ENCODE measurements around the gene INPP5A.

The INPP5A gene

DNA sequence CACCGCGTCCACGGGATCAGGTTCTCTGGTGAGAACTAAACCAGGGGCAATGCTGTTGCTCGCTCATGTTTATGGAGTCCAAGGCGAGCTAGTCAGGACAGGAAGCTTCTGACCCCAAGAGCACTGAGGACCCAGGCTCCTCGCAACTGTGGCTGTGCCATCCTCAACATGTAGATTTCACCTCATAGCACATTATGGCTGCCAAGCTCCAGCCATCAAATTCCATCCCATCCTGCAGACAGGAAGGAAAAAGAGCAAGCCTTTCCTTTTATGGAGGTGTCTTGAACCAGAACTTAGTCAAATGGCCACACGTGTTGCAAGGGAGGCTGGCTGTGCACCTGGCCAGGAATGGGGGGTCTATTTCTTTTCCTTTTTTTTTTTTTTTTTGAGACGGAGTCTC is 264.5 kb downstream of the INPP5A start:
- no peak for DNase-seq (ENCODE audit: low read depth in 2 of 2)

DNA sequence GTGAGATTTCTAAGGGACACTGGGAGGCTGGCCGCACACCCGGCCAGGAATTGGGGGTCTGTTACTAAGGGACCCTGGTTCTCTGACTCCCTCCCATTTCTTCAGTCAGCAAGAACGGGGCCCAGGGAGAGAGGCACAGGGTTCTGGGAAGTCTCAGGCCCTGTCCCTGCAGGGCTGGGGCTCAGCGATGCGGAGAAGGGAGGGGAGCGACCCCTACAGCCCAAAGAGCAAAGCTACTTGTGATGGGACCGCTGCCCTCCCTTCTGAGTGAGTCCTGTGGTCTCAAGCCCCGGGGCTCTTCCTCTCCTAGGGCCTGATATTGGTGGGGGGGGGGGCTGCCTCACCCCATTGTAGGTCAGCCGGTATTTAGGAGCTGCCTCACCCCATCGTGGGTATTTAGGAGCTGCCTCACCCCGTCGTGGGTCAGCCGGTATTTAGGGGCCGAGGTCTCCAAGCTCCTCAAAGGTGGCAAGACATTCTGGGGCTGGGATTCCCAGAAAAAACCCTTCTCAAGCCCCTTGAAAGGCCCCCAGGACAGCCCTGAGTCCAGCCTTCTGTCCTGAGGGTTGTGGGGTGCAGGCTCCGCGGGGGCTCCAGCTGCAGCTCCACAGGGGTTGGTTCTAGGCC is 265.2 kb downstream of the INPP5A start:
- no peak for DNase-seq (ENCODE audit: low read depth in 2 of 2)

DNA sequence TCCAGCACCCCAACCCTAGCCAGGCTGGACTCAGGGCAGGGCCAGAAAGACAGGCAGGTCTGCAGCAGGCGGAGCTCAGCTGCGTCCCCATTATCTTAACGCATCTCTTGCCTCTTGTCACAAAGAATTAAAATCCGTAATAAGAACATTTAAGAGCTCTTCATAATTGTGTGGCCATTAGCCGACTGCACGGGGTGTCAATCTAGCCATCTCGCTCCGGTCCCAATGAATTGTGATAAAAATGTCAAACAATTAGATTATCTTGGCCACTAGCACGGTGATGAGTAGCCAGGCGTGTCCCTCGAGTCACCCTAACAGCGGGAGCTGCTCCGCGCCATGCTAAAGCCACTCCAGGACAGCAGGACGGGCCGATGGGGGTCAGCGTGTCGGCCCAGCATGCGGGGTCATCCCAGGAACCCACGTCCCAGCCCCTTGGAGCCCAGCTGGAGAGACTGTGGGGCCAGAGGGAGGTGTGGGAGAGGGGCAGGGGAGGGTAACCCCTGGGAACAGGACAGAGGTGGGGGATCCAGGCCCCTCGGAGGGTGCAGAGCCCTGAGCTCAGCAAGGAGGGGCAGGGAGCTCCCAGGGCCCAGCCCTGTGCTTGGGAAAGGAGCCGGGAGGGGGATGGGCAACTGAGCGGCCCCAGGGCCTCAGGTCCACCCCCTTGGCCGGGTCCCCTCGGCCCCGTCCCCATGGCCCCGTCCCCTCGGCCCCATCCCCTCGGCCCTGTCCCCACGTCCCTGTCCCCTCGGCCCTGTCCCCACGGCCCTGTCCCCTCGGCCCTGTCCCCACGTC is 266.0 kb downstream of the INPP5A start:
- DNase-seq (ENCODE audit: low read depth in 2 of 2) = no peak

DNA sequence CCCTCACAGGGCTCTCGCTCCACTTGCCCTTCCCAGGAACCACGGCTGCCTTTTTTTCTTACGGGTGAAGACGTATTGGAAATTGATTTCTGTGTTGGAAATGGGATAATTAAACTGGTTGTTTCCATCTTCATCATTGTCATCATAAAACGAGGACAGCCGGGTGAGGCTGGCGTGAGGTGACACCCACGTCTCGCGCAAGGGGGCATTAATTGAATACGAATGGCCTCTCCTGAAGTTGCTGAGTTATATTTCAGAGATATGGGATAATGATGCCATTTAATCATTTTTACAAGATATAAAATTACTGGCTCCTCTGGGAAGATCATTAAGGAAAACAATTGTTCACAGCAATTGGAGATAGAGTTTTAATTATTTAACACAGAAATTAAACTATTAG is 266.7 kb downstream of the INPP5A start:
- no peak for DNase-seq (ENCODE audit: low read depth in 2 of 2)

DNA sequence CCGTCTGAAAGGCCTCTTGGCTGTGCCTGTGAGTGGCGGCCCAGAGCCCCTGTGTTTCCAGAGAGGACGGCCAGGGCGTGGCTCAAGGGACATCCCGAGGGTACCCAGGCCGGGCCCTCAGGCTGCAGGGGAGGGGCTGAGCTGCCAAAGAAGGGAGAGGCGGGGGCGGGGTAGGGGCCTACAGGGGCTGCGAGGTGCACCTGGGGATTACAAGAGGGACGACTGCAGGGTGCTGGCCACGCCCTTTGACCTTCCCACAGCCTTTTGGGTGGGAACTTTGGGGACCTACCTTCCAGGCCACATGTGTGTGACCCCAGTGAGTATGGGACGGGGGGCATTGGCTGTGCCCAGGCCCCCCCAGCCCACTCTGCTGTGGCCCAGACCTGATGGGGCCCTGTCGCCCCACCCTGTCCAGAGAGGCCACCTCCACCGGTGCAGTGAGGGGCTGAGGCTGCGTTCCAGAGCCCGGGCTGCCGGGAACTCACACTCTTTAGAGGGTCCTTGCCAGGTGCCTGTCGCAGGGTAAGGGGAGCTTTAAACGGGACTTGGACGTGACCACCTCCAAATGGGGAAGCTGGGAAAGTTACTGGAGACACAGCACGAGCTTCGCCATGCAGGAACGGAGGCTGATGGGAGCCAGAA is 267.3 kb downstream of the INPP5A start:
- DNase-seq (ENCODE audit: low read depth in 2 of 2) = no peak

DNA sequence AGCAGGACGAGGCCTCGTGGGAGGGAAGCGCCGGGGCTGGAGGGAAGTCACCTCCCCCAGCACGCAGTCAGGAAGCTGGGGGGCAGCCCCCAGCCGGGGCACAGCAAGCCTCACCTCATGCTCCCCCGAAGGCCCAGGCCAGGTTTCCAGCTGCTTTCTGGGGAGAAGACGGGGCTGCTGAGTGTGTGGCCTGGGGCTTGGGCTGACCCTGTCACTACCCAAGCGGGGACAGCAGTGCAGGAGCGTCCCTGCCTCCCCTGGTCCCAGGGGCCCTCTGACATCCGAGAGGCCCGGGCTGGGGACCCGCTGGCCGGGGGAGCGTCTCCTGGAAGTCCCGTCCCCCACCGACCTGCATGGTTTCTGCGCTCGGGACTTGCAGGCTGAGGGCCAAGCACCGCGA is 268.0 kb downstream of the INPP5A start:
- DNase-seq (ENCODE audit: low read depth in 2 of 2) = no peak

DNA sequence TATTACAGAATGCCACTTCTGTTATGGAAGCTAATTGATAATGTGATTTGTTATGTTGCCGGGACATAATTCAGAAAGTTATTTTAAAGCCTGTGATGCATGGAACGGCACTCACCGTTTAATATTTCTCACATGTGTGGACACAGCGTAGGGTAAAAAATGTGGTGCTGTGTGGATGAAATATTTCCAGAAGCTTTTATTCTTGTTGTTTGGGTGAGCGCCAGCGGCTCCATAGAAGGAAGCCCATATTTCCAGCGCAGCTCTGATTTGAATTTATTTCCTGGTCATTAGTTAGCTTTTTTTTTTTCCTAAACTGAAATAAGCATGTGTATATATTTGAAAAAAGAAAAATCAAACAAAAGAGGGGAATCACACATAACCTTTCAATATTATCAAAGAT is 268.5 kb downstream of the INPP5A start:
- DNase-seq (ENCODE audit: low read depth in 2 of 2) = no peak

DNA sequence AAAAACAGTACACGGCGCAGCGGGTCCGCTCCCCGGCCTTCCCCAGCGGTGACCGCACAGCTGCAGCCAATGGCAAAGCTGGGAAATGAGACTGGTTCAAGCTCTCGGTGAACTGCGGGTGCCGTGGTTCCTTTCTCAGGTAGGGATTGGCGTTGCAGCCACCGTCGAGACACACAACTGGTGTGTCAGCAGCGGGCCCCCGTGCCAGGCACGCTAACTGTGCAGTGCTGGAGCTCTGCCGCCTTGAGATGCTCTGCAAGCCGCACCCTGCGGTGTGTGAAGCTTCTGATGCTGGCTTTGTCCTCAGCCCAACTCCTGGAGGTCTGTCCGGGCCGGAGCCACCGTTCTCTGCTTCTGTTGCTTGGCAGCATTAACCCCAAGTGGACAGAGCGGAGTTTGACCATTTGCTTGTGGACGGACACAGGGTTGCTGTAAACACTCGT is 269.0 kb downstream of the INPP5A start:
- no peak for DNase-seq (ENCODE audit: low read depth in 2 of 2)

DNA sequence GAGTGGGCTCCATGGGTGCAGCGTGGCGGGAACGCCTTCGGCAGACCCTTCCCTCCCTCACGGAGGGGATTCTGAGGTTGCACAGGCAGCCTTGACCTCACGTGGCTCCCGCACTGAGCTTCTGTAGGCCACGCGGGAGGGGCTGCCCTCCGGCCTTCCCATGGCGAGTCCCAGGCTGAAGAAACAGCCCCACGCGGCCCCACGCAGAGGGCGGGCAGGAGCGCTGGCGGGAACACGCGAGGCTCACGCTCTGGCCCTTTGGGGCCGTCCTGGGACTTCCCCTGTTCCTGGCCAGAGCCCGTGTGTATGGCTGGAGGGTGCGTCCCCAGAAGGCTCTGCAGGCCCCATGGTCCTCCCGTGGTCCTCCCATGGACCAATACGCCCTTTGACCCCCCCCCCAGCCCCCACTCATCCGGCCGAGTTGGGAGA is 270.0 kb downstream of the INPP5A start:
- DNase-seq (ENCODE audit: low read depth in 2 of 2) = no peak

DNA sequence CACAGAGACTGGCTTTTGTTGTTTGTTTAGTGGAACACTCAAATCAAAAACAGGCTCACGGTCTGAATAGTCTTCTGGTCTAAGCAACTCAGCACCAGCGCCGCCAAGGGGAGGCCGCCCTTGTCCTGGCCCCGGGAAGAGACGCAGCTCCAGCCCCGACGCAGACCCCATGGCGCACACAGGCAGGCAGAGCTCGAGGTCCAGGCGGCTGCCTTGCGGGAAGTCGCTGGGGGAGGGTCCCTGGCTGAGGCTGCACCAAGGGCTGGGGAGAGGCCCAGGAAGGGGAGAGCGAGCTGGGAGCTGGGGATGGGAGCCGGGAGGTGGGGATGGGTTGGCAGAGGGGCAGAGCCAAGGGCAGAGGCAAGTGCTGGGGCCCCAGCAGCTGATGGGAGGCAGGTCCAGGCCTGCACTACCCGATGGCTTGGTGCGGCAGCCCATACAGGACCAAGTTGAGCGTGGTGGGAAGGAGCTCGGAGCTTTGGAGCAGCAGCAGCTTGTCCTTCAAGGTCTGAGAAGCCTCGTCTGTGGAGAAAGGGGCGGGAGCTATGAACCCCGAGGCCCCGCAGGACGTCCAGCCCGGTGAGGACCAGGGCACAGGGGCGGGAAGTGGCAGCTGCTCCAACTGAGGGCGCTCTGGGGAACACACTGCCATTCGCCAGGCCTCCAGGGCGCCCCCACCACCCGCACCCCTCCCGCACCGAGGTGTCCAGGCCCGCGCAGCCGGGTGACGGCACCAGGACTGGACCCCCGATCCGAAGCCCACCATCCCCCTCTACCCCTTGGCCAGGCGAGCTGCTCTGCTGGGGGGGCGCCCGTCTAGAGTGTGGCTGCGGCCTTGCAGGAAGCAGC is 271.0 kb downstream of the INPP5A start:
- no peak for DNase-seq (ENCODE audit: low read depth in 2 of 2)

DNA sequence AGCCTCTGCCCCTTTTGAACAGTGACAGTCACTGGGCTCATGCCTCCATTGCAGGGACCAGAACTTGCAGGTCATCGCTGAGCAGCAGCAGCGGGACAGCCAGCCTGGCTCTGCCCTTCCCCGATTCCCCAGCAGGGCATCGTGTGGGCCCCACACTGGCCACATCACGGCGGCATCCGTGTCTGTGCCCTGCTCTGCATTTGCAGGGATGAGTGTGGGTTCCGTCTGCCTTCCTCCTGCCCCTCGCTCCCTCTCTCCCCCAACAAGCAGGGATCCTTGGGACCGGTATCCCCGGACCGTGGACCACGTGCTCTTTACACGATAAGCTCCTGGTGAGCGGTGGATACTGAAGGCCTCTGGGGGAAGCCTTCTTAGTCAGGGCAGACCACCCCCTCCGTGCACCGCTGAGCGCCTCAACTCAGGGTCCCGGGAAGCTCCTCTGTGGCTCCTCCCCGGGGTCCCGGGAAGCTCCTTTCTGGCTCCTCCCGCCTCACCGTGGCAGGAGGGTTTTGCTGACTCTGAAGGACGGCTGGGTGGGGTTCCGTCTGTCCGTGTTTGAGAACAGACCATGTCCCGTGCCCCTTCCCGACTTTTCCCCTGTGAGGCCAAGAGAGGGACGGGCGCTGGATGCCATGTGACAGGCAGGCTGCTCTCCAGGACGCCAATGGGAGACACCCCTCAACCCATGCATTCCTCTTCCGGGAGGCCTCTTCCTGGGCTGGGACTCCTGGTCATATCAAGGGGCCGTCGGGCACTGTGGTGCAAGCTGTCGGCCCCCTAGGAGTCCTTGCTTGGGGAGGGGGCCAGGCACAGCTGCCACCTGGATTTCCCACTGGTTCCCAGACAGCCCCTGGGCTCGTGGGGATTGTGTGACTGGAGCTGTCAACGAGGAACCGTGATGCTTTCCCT is 271.9 kb downstream of the INPP5A start:
- no peak for DNase-seq (ENCODE audit: low read depth in 2 of 2)

DNA sequence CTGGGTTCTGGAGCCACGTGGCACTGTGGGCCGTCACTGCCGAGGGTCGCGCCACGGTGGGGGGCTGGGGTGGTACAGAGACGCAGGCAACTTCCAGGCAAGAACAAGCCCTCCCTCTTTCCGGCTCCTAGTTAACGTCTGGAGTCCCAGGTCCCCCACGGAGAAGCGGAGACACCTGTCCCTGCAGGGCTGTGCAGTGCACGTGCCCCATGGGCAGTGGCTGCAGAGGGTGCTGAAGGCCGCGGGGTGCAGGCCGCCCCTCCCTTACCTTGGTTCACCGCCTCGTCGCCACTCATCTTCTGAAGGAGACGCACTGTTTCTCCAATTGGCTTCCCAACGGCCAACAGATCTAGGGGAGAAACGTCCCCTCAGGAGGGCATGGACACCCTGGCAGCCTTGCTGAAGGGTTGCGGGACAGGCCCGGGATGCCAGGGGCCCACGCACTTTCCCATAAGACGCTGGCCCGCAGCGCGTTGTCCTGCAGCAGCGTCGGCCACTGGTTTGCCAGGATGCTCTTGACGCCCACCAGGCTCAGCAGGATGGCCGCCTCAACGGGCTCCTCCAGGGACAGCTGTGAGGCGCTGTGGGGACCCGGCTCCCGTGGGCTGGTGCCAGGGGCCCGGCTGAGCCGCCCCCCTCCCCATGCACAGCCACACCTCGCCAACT is 272.7 kb downstream of the INPP5A start:
- DNase-seq (ENCODE audit: low read depth in 2 of 2) = no peak

DNA sequence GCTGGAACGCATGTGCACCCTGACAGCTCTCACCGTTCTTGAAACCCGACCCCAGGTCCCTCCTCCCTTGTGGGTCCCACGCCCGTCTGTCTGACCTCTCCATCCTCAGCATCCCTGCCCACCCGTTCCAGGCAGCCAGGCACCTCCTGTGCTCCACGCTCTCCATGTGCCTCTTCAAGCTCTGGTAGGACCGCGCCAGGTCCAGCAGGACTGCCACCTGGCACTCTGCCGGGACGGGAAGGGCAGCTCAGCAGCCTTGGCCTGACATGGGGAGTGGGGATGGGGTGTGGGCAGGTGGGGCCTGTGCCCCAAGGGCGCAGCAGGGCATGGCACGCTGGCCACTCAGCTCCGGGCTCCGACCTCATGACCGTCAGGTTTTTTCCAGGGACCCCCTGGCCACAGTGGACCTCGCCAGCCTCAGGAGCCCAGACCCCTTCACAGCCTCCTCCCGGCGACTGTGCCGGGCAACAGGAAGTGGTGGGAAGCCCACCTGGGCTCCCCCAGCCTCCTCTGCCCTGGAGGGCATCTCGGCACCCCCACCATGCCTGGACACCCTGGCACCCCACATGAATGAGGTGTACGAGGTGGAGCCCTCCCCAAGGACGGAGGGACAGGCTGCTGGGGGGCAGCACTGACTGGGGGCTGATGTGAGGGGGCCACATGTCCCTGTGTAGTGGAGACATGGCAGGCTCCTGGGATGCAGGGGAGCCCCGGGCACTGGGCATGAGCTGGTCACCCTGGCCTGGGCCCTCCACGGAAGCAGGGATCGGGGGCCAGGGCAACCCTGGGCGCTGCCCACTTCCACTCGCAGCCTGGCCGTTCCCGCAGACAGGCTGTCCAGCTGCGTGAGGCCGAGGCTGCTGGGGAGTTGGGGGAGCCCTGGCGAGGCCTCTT is 273.5 kb downstream of the INPP5A start:
- DNase-seq (ENCODE audit: low read depth in 2 of 2) = no peak

DNA sequence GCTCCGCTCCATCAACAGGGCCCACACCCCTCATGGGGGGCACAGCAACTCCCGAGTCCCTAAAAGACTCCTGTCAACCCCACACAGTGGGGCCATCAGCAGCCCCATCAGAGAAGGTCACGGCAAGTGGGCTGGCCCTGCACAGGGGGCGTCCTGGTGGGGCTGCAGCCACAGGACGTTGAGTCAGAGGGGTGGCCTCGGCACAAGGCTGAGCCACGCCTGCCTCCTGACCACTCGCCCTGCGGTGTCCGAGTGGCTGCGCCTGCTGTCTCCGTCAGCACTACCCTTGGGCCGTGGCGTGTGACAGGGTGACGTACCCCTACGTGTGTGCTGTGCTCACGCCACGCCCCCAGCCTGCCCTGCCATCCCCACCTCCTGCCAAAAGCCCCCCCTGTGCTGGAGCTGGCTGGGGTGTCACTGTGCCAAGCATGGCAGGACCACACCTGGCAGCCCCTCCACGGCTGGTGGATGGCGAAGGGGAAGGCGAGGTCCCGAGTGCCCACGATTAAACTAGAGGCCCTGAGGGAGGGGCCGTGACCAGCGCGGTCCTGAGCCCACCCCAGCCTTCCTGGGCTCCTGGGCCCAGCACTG is 274.4 kb downstream of the INPP5A start:
- no peak for DNase-seq (ENCODE audit: low read depth in 2 of 2)

DNA sequence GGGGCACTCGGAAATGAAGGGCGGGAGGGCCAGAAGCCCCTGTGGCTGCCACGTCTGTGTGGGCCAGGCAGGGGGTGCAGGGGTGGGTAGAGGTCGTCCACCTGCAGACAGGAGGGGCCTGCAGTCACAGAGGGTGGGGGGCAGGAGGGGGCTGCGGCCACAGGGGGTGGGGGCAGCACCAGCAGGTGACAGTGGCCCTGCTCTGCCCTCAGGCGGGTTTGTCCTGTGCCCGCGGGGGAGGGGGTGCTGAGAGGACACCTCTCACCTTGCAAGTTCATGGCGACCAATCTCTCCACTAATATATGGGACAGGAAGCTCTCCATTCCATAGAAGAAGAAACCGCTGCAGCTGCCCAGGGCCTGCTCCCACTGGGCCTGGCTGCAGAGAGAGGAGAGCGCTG is 274.9 kb downstream of the INPP5A start:
- DNase-seq (ENCODE audit: low read depth in 2 of 2) = no peak

DNA sequence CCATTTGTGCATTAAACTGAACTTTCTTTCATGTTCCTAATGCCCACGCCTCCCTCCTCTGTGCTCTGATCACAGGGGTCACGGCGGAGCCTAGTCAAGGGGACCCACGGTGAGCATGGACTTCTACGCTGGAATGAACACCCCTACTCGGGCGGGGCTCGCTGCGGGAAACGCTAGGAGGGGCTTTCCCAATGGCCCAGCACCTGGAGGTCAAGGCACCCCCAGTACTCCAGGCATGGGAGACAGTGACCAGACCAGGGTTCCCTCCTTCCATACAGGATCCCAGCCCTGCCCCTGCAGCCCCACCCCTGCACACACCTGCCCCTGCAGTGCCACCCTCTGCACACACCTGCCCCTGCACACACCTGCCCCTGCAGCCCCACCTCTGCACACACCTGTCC is 275.4 kb downstream of the INPP5A start:
- no peak for DNase-seq (ENCODE audit: low read depth in 2 of 2)

DNA sequence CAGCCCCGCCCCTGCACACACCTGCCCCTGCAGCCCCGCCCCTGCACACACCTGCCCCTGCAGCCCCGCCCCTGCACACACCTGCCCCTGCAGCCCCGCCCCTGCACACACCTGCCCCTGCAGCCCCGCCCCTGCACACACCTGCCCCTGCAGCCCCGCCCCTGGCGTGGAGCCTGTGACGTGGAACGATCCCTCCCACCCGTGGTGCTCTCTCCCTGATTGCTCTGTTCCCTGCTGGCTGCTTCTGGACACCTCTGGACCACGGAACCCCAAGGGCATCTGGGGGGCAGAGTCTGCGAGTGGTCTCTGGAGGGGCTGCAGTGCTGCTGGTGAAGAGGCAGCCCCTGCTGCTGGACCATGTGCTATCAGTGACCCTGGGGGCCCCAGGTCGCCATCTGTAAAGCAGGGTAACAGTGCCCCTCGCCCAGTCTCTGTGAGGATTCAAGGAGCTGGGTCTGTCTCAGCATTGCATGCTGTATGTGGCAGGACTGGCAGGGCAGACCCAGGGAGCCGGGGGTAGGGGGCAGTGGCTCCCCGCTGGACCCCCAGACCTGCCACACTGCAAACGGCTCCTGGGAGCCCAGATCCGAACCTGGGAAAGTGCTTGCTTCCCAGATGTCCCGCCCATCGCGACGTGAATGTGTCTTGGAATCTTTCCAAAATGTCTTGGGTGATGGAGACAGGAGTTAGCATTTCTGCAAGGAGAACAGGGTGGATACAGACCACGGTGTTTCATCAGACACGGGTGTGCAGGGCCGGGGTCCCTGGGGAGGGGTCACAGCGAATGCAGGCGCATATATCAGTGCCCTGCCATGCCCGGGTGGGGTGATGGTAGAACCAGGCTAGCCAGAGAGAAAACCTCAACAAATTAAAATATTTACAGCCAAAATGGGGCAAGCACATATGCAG is 276.2 kb downstream of the INPP5A start:
- no peak for DNase-seq (ENCODE audit: low read depth in 2 of 2)

DNA sequence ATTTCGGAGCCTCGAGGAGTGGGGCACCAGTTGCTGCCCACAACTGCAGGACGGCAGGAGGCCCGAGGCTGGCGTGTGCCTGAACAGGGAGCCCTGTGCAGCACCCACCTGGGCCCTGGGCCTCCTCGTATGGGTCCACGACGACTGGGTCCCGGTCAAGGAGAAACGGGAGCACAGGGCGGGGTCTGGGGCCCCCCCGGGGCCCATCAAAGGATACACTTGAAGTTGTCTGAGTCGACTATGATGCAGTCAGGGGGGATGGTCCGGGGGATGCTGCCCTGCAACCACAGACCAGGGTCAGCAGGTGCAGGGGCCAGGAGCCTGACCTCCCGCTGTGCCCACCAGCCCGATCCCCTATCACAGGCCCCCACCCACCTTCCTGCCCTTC is 276.9 kb downstream of the INPP5A start:
- DNase-seq (ENCODE audit: low read depth in 2 of 2) = no peak
